HG03342 (cell line): Measurements from ENCODE around the gene IYD.
"Not testable (repeated sequence)": the region's sequence is repeated elsewhere in the genome, so short reads cannot be mapped to it uniquely, and the experiment has no call there.

Experiments used
- ATAC-seq: cut with Tn5 transposase; IDR thresholded peaks from one replicate; pipeline ENCODE4 v1.9.1; 2021; ENCODE audit warnings: mild to moderate bottlenecking, moderate library complexity; ENCODE audit not compliant: unreplicated experiment

The IYD gene

DNA sequence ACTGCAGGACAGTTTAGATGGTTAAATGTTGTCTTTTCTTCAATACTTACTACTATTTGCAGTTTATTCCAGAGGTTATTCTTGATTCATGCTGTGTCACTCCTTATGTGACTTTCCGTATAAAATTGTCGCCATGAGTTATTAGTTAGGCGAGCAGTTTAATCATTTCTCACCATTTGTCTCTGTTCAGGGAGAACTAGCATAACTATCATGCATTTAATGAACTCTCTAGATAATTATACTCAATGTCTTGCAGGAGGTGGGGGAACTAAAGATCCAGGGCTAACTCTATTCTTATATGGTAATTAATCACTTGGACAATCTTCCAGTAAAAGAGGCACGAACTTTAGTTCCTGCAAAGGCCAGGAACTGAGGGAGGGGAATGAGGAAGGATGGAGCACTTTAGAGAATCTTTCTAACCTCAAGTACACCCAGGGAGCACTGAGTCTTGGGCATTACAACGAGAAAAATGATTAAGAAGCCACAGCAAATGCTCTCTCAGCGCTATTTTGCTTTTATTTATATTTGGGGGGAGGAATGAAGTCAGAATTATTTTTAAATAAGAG lies 58.3 kb downstream of the IYD start:
- no peak for ATAC-seq

DNA sequence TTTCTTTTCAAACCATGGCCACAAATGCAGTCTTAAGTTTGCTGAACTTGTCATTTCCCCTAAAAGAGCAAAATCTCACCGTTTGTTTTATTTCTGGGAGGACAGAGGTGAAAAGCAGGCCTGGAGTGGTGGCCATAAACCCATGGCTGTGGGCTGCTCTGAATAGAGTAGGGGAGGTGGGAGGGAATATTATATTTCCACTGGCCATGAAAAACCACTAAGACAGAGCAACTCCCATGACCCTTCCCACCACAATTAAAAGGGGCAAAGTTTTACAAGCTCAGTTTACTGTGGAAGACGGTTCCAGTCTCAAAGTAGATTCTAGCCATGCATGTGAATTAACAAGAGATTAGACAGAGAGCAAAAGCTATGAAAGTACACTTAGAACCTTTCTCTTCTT lies 59.0 kb downstream of the IYD start:
- no peak for ATAC-seq

DNA sequence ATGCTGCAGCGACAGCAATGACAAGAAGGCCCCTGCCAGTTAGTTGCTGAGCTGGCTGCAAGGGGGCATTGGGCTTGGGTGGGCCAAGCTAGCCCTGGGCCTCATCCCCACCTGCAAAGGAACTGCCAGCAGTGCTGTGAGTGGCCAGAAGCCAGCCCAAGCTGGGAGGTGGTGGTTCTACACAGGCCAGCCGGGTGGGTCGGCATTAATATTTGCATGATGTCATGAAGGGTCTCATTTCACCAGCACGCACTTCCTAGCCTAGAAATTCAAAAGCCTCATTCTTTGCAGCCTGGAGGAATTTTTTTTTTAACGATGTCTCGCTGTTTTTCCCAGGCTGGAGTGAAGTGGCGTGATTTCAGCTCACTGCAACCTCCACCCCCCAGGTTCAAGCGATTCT lies 62.0 kb downstream of the IYD start:
- ATAC-seq: no peak

DNA sequence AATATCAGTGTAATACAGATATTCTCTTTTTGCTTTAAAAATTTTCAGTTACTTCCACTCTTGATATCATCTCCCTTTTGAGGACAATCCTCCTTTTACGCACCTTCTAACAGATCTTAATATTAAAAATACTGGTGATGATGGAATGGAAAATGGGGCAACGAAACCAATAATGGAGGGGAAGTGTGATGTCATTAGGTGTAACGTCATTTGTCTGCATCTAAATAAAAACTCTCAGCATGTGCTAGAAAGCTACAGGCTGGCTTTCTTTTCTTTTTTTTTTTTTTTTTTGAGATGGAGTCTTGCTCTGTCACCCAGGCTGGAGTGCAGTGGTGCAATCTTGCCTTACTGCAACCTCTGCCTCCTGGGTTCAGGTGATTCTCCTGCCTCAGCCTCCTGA lies 66.5 kb downstream of the IYD start:
- no peak for ATAC-seq

DNA sequence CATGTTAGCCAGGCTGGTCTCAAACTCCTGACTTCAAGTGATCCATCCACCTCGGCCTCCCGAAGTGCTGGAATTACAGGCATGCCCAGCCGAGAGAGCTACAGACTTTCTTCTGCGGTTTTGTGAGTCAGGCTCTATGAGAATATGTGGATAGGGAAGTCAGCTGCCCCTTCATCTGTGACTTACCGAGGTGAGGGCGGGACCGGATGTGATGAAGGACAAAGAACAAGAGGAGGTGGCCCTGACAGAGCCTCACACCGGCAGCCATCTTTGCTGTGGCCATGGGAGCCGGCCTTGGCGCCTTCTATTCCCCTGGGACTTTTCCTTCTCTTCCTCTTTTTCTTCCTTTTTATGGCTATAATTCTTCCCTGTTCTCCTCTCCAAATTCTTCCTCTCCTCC lies 67.0 kb downstream of the IYD start:
- ATAC-seq: no peak

DNA sequence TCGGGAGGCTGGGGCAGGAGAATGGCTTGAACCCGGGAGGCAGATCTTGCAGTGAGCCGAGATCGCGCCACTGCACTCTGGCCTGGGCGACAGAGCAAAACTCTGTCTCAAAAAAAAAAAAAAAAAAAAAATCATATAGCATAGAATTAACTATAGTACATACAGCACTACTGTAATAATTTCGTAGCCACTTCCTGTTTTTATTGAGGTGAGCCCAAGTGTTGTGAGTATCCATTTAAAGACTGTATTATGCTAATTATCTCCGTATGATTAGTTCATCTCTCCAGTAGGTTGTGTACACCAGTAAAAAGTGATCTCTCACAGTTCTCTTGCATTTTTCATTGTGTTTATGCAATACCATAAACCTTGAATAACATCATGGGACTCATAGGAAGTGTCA lies 70.6 kb downstream of the IYD start:
- ATAC-seq: no peak

DNA sequence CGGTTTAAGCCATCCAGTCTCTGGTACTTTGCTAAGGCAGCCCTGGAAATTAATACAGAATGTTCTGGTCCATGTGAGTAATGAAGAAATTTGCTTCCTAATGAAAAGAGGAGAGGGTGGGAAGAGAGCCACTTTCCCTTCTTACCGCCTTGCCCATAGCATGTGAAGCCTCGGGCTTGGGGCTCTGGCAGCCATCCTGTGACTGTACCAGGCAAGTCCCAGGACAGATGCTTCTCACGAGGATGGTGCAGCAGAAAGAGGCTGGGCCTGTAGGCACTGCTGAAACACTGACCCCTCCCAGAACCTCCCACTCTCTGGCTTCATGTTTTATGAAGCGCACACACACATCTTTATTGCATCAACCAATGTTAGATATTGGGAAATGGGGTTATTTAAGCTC lies 74.8 kb downstream of the IYD start:
- no peak for ATAC-seq

DNA sequence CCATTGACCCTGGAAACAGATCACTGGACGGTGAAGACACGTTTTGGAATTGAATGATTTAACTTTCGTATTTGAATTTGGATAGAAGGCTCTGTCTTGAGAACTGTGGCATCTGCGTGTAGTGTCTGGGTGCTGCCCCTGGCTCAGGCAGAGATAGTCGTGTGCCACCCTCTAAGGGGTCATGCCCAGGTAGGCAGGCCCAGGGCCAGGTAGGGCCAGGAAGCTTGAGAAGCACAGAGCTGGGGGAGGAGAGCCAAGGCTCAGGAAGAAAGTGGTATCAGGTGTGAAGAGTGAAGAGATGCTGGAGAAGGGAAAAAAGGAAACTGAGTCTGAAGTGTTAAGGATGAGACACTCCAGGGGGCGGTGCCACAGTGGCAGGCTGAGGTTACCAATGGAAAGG lies 75.5 kb downstream of the IYD start:
- ATAC-seq: no peak

DNA sequence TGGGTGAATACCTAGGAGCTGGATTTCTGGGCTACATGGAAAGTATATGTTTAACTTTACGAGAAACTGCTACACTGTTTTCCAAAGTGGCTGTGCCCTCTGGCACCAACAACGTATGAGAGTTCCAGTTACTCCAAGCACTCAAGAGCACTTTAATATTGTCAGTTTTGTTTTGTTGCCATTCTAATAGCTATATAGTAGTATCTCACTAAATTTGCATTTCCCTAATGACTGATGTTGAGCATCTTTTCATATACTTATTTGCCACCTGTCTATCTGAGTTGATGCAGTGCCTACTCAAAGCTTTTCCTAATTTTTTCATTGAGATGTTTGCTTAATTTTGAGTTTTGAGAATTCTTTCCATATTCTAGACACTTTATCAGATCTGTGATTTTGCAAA lies 76.7 kb downstream of the IYD start:
- no peak for ATAC-seq

DNA sequence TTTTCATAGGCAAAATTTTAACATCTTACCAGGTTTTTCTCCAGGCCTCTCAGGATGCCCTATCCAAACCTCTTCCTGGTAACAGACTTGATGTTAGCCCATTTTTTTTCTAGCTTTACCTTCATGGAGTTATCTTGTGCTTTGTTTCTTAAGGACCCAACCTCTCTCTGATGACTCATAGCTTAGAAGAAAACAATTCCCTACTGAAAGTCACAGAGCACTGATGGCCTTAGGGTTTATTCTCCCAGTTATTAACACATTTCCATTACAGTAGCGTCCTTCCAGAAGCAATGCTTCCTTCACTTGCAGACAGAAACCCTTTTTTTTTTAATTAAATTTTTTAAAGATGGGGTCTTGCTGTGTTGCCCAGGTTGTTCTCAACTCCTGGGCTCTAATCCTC lies 79.4 kb downstream of the IYD start:
- no peak for ATAC-seq

DNA sequence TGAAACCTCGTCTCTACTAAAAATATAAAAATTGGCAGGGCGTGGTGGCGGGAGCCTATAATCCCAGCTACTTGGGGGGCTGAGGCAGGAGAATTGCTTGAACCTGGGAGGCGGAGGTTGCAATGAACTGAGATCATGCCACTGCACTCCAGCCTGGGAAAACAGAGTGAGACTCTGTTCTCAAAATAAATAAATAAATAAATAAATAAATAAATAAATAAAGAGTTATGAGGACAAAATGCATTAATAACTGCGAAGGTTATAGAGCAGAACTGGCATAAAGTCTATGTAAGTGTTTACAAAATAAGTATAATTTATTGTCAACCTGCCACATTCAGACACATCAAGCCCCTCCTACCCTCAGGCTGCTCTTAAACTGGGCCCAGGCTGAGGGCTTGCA lies 80.2 kb downstream of the IYD start:
- not testable (repeated sequence) for ATAC-seq

DNA sequence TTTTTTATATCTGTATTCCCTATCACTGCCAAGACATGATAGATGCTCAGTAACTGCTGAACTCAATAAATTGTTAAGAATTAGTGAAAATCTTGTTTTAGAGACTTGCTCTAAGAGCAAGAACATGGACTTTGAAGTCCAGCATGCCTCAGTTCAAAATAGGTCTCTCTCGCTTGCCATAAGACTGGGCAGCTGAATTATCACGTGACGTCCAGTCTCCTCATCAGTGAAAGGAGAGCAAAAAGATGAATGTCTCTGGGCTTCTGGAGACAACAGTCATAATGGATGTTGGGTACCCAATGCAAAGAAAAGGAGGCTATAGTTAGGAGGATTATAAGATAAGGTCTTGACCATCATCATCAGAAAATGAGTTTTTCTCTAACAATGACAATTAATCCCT lies 82.1 kb downstream of the IYD start:
- ATAC-seq: no peak

DNA sequence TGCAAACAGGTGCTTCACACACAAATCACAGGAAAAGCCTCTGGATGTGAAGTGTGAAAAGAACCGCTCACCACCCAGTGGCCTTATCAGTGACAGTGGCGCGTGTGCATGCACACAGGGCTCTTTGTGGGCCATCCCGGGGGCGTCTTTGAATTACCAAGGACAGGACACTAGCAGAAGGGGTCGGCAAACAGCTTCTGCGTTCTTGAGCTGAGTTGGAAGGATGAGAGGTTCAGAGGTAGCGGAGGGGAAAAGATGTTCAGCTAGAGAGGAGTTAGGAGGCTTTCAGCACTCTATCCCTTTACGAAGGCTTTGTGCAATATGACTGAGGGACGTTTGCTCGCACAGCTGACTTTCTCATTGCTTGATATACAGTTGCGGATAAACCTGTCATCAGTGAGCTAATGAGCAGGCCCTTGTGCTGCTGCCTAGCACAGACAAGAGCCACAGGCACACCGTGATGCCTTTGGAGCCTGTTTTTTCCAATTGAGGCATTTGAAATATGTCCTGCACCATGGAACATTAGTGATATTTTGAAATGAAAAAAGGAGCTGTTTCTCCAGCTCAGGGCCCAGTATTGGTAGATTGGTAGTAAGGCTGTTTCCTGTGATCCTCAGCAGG lies 83.1 kb downstream of the IYD start:
- ATAC-seq: no peak

DNA sequence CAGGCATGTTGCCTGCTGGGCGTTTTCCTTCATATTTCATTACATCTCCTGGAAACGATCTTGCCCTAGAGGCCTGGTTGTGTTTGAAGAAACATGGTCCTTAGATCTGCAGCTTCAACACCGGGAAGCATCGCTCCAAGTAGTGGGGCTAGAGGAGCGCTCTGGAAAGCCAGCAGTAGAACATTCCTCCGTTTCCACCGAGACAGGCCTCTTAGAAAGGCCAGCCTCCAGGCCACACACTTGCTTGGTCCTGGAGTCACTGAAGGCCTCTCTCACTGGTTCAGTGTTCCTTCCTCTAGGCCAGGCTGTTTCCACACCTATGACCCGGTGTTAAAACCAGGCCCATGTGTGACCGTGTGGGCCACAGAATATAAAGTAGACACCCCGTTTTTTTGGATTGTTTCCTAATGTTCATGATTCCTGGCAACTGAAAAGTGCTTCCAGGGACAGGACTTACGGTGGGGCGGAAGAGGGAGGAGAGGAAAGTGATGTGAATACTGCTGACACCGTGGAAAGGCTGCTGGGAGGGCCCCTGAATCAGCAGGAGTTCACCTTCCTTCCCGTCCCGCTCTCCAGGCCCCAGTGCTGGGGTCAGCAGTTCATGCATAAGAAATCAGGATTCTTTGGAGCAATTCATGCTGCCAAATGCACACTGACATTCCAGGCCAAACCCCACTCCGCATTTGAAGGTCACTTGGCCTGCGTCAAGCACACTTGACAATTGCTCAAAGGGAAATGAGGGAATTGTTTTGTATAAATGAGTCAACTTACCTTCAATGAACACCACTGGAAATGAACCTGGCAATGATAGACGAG lies 83.8 kb downstream of the IYD start:
- ATAC-seq: no peak

DNA sequence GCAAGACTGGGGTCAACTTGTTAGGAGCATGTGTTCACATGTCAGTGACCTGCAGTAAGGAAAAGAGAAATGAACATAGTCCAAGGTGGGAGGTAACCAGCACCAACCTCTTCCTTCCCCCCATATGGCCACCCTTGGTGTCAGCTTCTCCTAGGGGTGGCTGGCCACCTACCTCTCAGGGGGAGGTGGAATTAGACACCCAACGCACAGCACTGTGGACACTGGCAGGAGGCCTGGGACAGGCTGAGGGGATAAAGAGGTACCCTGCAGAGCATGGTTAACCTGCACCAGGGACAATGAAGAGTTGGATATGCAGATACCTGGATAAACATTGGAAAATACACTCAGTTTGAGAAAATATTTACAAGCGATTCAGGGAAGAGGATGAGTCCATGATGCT lies 84.5 kb downstream of the IYD start:
- no peak for ATAC-seq
